HCT116 (cell line): ENCODE results near the gene GCAT.

ENCODE experiments used
- RAD21 ChIP-seq: IDR thresholded peaks from 2 replicates; pipeline ENCODE4 v1.6.1; 2012; ENCODE audit warnings: low read depth, mild to moderate bottlenecking
- TCF7L2 ChIP-seq: IDR thresholded peaks from 2 replicates; pipeline ENCODE4 v1.7.0; 2011; ENCODE audit warnings: borderline replicate concordance, inconsistent platforms; ENCODE audit not compliant: insufficient read depth, insufficient read length; ENCODE audit errors: extremely low read depth

- TF ChIP-seq RAD21 (no peak), TCF7L2 (no peak)
These were observed 48.5 kb upstream of the GCAT start for GRCh38 chr22:37759281-37759680.
